Measurements from ENCODE around the gene ADAMTS3.
A peak's percentile ranks its signal among the peaks of the same experiment; 100 is the strongest.

The ADAMTS3 gene

DNA sequence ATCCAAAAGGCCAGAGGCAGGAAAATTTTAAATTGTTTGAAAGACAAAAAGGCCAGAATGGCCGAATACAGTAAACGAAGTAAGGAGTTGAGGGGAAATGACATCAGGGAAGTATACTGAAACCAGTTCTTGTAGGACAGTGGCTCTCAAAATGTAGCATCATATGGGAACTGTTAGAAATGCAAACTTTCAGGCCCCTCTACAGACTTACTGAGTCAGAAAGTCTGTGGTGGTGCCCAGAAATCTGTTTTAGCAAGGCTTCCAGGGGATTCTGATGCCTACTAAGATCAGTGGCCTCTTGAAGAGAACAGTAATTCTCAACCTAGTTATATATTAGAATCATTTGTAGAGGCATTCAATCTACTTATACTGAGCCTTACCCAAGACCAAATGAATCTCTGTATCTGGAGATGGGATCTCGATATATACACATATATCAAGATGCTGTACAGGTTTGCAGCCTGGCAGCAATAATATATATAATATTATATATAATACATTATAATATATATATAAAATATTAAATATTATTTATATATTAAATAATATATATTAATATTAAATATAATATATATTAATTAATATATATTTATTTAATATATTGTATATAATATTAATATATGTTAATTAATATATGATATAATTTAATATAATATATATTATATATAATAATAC is 39.7 kb downstream of the ADAMTS3 start:
- in situ Hi-C loops (cut with HindIII; ENCODE audit: low pct_ligation_motif_present, low sequenced_read_pairs), result no loop called here
- Histone ChIP-seq H3K27ac (no peak overlapping the region), H3K4me3 (ENCODE audit: low read depth, low read length) (no peak overlapping the region), H3K27me3 (replicated peaks) (no peaks in the 10 kb centered on the region), H3K36me3 (replicated peaks) (no peaks in the 10 kb centered on the region)
- TF ChIP-seq, protein P1, sequence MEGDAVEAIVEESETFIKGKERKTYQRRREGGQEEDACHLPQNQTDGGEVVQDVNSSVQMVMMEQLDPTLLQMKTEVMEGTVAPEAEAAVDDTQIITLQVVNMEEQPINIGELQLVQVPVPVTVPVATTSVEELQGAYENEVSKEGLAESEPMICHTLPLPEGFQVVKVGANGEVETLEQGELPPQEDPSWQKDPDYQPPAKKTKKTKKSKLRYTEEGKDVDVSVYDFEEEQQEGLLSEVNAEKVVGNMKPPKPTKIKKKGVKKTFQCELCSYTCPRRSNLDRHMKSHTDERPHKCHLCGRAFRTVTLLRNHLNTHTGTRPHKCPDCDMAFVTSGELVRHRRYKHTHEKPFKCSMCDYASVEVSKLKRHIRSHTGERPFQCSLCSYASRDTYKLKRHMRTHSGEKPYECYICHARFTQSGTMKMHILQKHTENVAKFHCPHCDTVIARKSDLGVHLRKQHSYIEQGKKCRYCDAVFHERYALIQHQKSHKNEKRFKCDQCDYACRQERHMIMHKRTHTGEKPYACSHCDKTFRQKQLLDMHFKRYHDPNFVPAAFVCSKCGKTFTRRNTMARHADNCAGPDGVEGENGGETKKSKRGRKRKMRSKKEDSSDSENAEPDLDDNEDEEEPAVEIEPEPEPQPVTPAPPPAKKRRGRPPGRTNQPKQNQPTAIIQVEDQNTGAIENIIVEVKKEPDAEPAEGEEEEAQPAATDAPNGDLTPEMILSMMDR (IDR thresholded peaks at IDR 0.05; ENCODE audit: low read depth, low read length, missing control alignments), result no peak
- DNase-seq, result no peak

DNA sequence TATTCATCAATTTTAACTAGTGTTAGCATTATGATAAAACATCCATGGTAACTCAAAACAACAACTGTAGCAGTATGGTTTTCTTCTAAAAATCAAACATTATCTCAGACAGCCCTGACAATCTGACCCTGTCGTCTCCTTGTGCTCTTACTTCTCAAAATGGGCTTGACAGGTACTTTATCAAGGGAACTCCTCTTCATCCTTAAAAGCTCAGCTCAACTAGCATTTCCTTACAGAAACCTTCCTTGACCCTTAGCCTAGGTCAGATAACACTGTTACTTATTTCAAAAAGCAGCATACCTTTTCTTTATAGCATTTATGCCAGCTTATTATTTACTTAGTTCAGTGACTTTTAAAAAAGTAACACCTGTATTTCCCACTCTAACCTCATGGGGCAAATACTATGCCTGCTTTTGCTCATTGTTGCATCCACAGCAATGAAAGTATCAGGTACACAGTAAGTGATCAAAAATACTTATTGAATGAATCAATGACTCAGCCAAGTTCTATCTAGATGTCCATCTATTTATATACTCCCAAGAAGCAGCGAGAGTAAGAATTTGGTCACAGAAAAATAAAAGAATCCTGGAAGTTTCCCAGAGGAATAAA is 41.9 kb downstream of the ADAMTS3 start:
- no peak for DNase-seq
- no peak overlapping the region for H3K27ac ChIP-seq
- TF ChIP-seq, protein P1 (IDR thresholded peaks at IDR 0.05; ENCODE audit: low read depth, low read length, missing control alignments), result no peak
- in situ Hi-C loops (cut with HindIII; ENCODE audit: low pct_ligation_motif_present, low sequenced_read_pairs), result no loop called here
- H3K27me3 ChIP-seq (replicated peaks), result no peaks in the 10 kb centered on the region
- H3K4me3 ChIP-seq (ENCODE audit: low read depth, low read length), result no peak overlapping the region
- no peaks in the 10 kb centered on the region for H3K36me3 ChIP-seq (replicated peaks)

DNA sequence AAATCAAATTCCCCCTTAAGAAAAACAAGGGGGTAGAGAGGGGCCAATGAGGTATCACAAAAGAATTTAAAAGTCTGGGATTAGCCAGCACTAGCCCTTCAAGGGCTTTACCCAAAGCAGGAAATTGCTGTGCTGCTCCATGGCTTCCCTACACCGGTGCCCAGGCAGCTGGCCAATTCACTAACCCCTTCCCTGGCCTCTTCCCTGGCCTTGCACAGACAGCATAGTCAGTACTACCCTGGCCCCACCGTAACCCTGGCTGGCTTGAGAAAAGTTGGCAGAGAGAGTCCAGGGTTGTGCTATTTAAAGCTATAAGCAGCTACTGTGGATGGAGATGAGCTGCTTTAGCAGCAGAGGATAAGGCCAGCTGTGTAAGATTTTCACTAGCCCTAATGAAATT is 43.1 kb downstream of the ADAMTS3 start:
- peak; percentile 40 for DNase-seq
- in situ Hi-C loops (cut with HindIII; ENCODE audit: low pct_ligation_motif_present, low sequenced_read_pairs), result no loop called here
- H3K27me3 ChIP-seq (replicated peaks), result no peaks in the 10 kb centered on the region
- TF ChIP-seq, protein P1 (IDR thresholded peaks at IDR 0.05; ENCODE audit: low read depth, low read length, missing control alignments), result no peak
- no peak overlapping the region for H3K27ac ChIP-seq
- H3K36me3 ChIP-seq (replicated peaks), result no peaks in the 10 kb centered on the region
- no peak overlapping the region for H3K4me3 ChIP-seq (ENCODE audit: low read depth, low read length)

DNA sequence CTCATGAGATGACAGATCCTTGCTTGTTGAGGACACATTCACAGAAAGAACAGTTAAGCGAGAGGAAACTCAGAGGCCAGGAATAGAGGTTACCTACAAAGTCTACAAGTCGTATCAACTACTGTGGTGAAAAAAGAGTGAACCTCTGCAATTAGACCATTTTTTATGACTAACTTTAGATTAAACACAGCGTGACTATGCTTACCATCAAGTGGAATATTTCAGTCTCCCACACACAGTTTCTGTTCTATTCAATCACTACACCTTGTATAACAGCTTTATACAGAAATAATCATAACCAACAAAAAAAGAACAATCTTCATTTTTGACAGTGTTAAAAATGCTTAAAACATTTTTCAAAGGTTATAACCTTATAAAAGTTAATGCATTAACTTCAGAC is 46.6 kb downstream of the ADAMTS3 start:
- no peak overlapping the region for H3K4me3 ChIP-seq (ENCODE audit: low read depth, low read length)
- no peak overlapping the region for H3K27ac ChIP-seq
- DNase-seq, result no peak
- TF ChIP-seq, protein P1 (IDR thresholded peaks at IDR 0.05; ENCODE audit: low read depth, low read length, missing control alignments), result no peak
- no peaks in the 10 kb centered on the region for H3K27me3 ChIP-seq (replicated peaks)
- no peaks in the 10 kb centered on the region for H3K36me3 ChIP-seq (replicated peaks)
- in situ Hi-C loops (cut with HindIII; ENCODE audit: low pct_ligation_motif_present, low sequenced_read_pairs), result no loop called here

DNA sequence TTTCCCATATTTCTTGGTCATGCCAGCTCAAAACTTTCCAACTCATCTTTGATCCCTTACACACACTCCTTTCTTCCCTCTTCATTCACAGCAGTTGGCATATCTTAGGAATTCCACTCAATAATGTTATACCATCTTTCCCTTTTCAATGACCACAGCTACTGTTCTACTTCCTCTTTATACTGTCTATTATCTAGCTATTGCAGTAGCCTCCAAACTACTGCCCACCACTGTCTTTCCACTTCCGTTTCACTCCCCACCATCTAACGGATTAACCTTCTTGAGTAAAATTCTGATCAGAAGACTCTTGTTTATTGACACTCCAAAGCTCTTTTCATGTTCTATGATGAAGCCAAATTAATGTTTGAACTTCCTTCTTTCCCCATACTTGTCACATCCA is 55.8 kb downstream of the ADAMTS3 start:
- DNase-seq, result no peak
- no peak overlapping the region for H3K4me3 ChIP-seq (ENCODE audit: low read depth, low read length)
- H3K27ac ChIP-seq, result no peak overlapping the region
- in situ Hi-C loops (cut with HindIII; ENCODE audit: low pct_ligation_motif_present, low sequenced_read_pairs), result no loop called here
- TF ChIP-seq, protein P1 (IDR thresholded peaks at IDR 0.05; ENCODE audit: low read depth, low read length, missing control alignments), result no peak
- H3K36me3 ChIP-seq (replicated peaks), result no peaks in the 10 kb centered on the region
- H3K27me3 ChIP-seq (replicated peaks), result no peaks in the 10 kb centered on the region
